Small intestine (tissue), 7 donors: Measurements from ENCODE around the gene ZNF593OS. TPM values are rescaled to one million over a fixed set of nuclear protein-coding genes. Genes with fewer than 3 reads are reported as not detected.
A peak's percentile ranks its signal among the peaks of the same experiment; 100 is the strongest.

Experiments used
- DNase-seq, 2 donors: peaks; one replicate each; pipeline versions ENCODE4 v3.0.0 to v3.0.0-alpha.2; 2013
- FAIRE-seq: peaks from 2 replicates; lab custom pipeline; 2012; peaks lifted over from hg19 to GRCh38; lab: Jason Lieb, UNC
- H3K27ac ChIP-seq, 3 donors: one replicate each; pipeline ENCODE4 v1.5.1; 2013; ENCODE audit warnings: low read length in 2 of 3, mild to moderate bottlenecking in 2 of 3, control low read depth in 1 of 3, inconsistent platforms in 1 of 3, low read depth in 1 of 3, moderate library complexity in 1 of 3
- H3K27me3 ChIP-seq, 3 donors: one replicate each; pipeline ENCODE4 v1.6.1; 2013; ENCODE audit warnings: low read length in 3 of 3, inconsistent platforms in 1 of 3; ENCODE audit not compliant: control insufficient read depth in 3 of 3, insufficient read depth in 3 of 3
- H3K36me3 ChIP-seq, 3 donors: one replicate each; pipeline ENCODE4 v1.6.1; 2013; ENCODE audit warnings: low read length in 3 of 3, inconsistent platforms in 1 of 3, low read depth in 1 of 3, mild to moderate bottlenecking in 1 of 3, moderate library complexity in 1 of 3; ENCODE audit not compliant: control insufficient read depth in 3 of 3, insufficient read depth in 2 of 3
- H3K4me1 ChIP-seq, 3 donors: one replicate each; pipeline ENCODE4 v1.6.1; 2013; ENCODE audit warnings: low read length in 2 of 3, inconsistent platforms in 1 of 3, low read depth in 1 of 3, mild to moderate bottlenecking in 1 of 3, moderate library complexity in 1 of 3; ENCODE audit not compliant: control insufficient read depth in 3 of 3, insufficient read depth in 2 of 3
- H3K4me3 ChIP-seq, 3 donors: one replicate each; pipeline ENCODE4 v1.5.1; 2013; ENCODE audit warnings: low read length in 3 of 3, control low read depth in 1 of 3, inconsistent platforms in 1 of 3, low read depth in 1 of 3, mild to moderate bottlenecking in 1 of 3, moderate library complexity in 1 of 3
- H3K9me3 ChIP-seq, 2 donors: one replicate each; pipeline ENCODE4 v1.6.1; 2013; ENCODE audit warnings: low read depth in 1 of 2, low read length in 1 of 2; ENCODE audit not compliant: control insufficient read depth in 2 of 2, insufficient read depth in 1 of 2
- WGBS, 3 donors: extraction: QIAGEN DNeasy Blood & Tissue Kit; methylation state at CpG; one replicate each; pipeline ENCODE4 v1.1.7; 2013; 5-methylcytosine and 5-hydroxymethylcytosine counted together
- polyA plus RNA-seq, 4 donors: library from polyadenylated mRNA; stranded (reverse) in 3 of 4; unstranded in 1 of 4; fragments of 200-250 nt in 3 of 4; fragments of 120-200 nt in 1 of 4; gene quantifications; one replicate each; pipeline versions ENCODE4 v1.2.1 to v1.2.3, GENCODE V29; 2013
- donor health status: healthy with polysubstance abuse.
- donor health status: control.
- donor health status: control.
- donor health status: Bipolar disorder and iron deficiency.
- donor health status: healthy.

Gene ZNF593OS
- polyA plus RNA-seq, 4 donors: 0.16 to 0.50 TPM; not detected in 2

GRCh38 chr1:26148887-26149286 is 22.7 kb downstream of the ZNF593OS start:
- no peaks in the 10 kb centered on the region for H3K4me1 ChIP-seq
- no peak for DNase-seq
- peaks cover 0 to 3% (median 0%) of the 10 kb centered on the region in 3 donors for H3K27me3 ChIP-seq
- no peaks in the 10 kb centered on the region for H3K9me3 ChIP-seq
- no peak overlapping the region for H3K4me3 ChIP-seq
- H3K27ac ChIP-seq: no peak overlapping the region
- no peaks in the 10 kb centered on the region for H3K36me3 ChIP-seq
- no peak for FAIRE-seq

- DNase-seq (no peak), FAIRE-seq (no peak)
- Histone ChIP-seq H3K27me3 (no peaks in the 10 kb centered on the region), H3K4me3 (no peak overlapping the region), H3K27ac (no peak overlapping the region), H3K36me3 (no peaks in the 10 kb centered on the region), H3K9me3 (no peaks in the 10 kb centered on the region), H3K4me1 (no peaks in the 10 kb centered on the region)
- 26 to 50% (median 39%) methylated on average over 6 of the region's 6 CpGs for WGBS, 3 donors
These were observed 25.7 kb downstream of the ZNF593OS start for GRCh38 chr1:26145960-26146294.

GRCh38 chr1:26145041-26145959 is 26.3 kb downstream of the ZNF593OS start:
- no peak overlapping the region for H3K27ac ChIP-seq
- H3K27me3 ChIP-seq: no peaks in the 10 kb centered on the region
- no peaks in the 10 kb centered on the region for H3K4me1 ChIP-seq
- H3K9me3 ChIP-seq: no peaks in the 10 kb centered on the region
- no peak for FAIRE-seq
- WGBS, 3 donors: 22 to 28% (median 25%) methylated on average over 19 of the region's 19 CpGs
- no peak overlapping the region for H3K4me3 ChIP-seq
- no peaks in the 10 kb centered on the region for H3K36me3 ChIP-seq
- DNase-seq: peak; percentile 86 to 91

DNA sequence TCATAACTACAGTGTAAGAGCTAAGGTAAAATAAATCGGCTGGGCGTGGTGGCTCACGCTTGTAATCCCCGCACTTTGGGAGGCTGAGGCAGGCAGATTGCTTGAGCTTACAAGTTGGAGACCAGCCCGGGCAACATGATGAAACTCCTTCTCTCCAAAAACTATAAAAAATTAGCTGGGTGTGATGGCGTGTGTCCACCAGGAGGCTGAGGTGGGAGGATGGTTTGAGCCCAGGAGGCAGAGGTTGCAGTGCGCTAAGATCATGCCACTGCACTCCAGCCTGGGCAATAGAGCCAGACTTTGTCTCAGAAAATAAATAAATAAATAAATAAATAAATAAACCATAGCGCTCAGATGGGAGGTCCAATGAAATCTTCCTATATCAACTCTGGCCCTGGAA is 29.5 kb downstream of the ZNF593OS start:
- no peak overlapping the region for H3K4me3 ChIP-seq
- no peaks in the 10 kb centered on the region for H3K9me3 ChIP-seq
- H3K27ac ChIP-seq: no peak overlapping the region
- H3K27me3 ChIP-seq: no peaks in the 10 kb centered on the region
- 89 to 92% (median 90%) methylated on average over 8 of the region's 8 CpGs for WGBS, 3 donors
- no peaks in the 10 kb centered on the region for H3K36me3 ChIP-seq
- DNase-seq (no peak), FAIRE-seq (no peak)
- H3K4me1 ChIP-seq: no peaks in the 10 kb centered on the region

DNA sequence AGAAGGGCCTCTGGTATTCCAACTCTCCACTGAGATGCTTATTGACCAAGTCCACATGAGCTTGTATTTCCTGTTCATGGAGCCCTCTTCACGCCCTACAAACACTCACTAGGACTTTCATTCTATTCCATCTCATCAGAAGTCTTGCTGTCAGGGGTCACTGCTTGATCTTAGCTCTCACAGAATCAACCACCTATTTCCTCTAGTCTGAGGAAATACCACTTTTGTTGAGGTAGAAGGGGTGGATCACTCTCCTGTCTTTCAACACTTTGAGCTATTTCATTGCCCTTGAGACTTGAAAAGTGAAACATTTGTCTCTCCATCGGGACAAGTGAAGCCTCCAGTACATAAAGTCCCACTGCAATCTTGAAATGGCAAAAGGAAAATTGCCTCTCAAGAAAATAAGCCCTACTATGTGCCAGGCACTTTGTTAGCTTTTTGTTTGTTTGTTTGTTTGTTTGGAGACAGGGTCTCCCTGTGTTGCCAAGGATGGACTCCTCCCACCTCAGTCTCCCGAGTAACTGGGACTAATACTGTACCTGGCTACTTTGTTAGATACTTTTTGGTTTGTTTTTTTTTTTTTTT is 32.6 kb downstream of the ZNF593OS start:
- DNase-seq (no peak), FAIRE-seq (no peak)
- Histone ChIP-seq H3K27ac (no peak overlapping the region), H3K9me3 (no peaks in the 10 kb centered on the region), H3K36me3 (no peaks in the 10 kb centered on the region), H3K4me3 (no peak overlapping the region), H3K27me3 (no peaks in the 10 kb centered on the region), H3K4me1 (no peaks in the 10 kb centered on the region)
- WGBS, 3 donors: 61 to 75% (median 65%) methylated on average over 3 of the region's 3 CpGs

DNA sequence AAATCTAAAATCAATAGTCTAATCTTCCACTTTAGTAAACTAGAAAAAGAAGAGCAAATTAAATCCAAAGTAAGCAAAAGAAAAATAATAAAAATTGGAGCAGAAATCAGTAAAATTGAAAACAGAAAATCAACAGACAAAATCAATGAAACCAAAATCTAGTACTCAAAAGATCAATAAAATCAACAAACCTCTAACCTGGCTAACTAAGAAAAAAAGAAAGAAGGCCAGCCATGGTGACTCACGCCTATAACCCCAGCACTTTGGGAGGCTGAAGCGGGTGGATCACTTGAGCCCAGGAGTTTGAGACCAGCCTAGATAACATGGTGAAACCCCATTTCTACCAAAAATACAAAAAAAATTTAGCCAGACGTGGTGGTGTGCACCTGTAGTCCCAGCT is 37.2 kb downstream of the ZNF593OS start:
- Histone ChIP-seq H3K36me3 (no peaks in the 10 kb centered on the region), H3K4me1 (no peaks in the 10 kb centered on the region), H3K27me3 (no peaks in the 10 kb centered on the region), H3K9me3 (no peaks in the 10 kb centered on the region), H3K27ac (no peak overlapping the region), H3K4me3 (no peak overlapping the region)
- DNase-seq (no peak), FAIRE-seq (no peak)
- WGBS, 3 donors: 91 to 98% (median 97%) methylated on average over 3 of the region's 3 CpGs

GRCh38 chr1:26132834-26133167 is 38.8 kb downstream of the ZNF593OS start:
- FAIRE-seq (no peak), DNase-seq (no peak)
- H3K9me3 ChIP-seq: no peaks in the 10 kb centered on the region
- H3K27me3 ChIP-seq: no peaks in the 10 kb centered on the region
- H3K4me3 ChIP-seq: no peak overlapping the region
- no peaks in the 10 kb centered on the region for H3K36me3 ChIP-seq
- 93 to 98% (median 95%) methylated on average over 2 of the region's 2 CpGs for WGBS, 3 donors
- H3K27ac ChIP-seq: no peak overlapping the region
- peaks cover 0 to 3% (median 0%) of the 10 kb centered on the region in 3 donors for H3K4me1 ChIP-seq

GRCh38 chr1:26132128-26132833 is 39.4 kb downstream of the ZNF593OS start:
- H3K4me1 ChIP-seq: peaks cover 0 to 8% (median 0%) of the 10 kb centered on the region in 3 donors
- no peak overlapping the region for H3K27ac ChIP-seq
- no peaks in the 10 kb centered on the region for H3K9me3 ChIP-seq
- 78 to 83% (median 79%) methylated on average over 5 of the region's 5 CpGs for WGBS, 3 donors
- H3K36me3 ChIP-seq: no peaks in the 10 kb centered on the region
- H3K27me3 ChIP-seq: no peaks in the 10 kb centered on the region
- FAIRE-seq (no peak), DNase-seq (peak in 1 of 2 donors; percentile 37)
- H3K4me3 ChIP-seq: no peak overlapping the region
